Heart left ventricle (tissue), 16 donors: ENCODE data around the gene SKI. TPM values are rescaled to one million over a fixed set of nuclear protein-coding genes. Genes with fewer than 3 reads are reported as not detected.
"Not testable (repeated sequence)": the region's sequence is repeated elsewhere in the genome, so short reads cannot be mapped to it uniquely, and the experiment has no call there.

Source experiments
- ATAC-seq, 4 donors: fragments of 200-7000 bp; cut with Tn5 transposase; one replicate each; pipeline ENCODE4 v1.9.1; 2020 to 2022; ENCODE audit warnings: moderate library complexity in 4 of 4, mild to moderate bottlenecking in 3 of 4, moderate number of reproducible peaks in 1 of 4
- DNase-seq, 5 donors: peaks; one replicate each; pipeline ENCODE4 v3.0.0-alpha.2; 2020
- H3K27ac ChIP-seq, 12 donors: fragments of 200-600 bp; sonication (generic) in 4 of 12; one replicate each; pipeline versions ENCODE4 v1.5.0 to v1.8.0; 2016 to 2022; ENCODE audit warnings: mild to moderate bottlenecking in 2 of 12
- H3K27me3 ChIP-seq, 9 donors: fragments of 200-600 bp; sonication (generic) in 2 of 9; one replicate each; pipeline versions ENCODE4 v1.5.1 to v1.8.0; 2016 to 2022; ENCODE audit warnings: mild to moderate bottlenecking in 3 of 9
- H3K36me3 ChIP-seq, 9 donors: fragments of 200-600 bp; sonication (generic) in 2 of 9; one replicate each; pipeline versions ENCODE4 v1.5.0 to v1.8.0; 2018 to 2022; ENCODE audit warnings: mild to moderate bottlenecking in 2 of 9
- H3K4me1 ChIP-seq, 12 donors: fragments of 200-600 bp; sonication (generic) in 4 of 12; one replicate each; pipeline versions ENCODE4 v1.5.0 to v1.8.0; 2016 to 2022; ENCODE audit warnings: mild to moderate bottlenecking in 3 of 12
- H3K4me3 ChIP-seq, 12 donors: fragments of 200-600 bp; sonication (generic) in 4 of 12; one replicate each; pipeline versions ENCODE4 v1.5.0 to v1.8.0; 2017 to 2022; ENCODE audit warnings: mild to moderate bottlenecking in 9 of 12, moderate library complexity in 4 of 12
- H3K9me3 ChIP-seq, 12 donors: fragments of 200-600 bp; sonication (generic) in 4 of 12; one replicate each; pipeline versions ENCODE4 v1.5.0 to v1.8.0; 2016 to 2022; ENCODE audit warnings: mild to moderate bottlenecking in 1 of 12
- POLR2A ChIP-seq, 2 donors: fragments of 450-650 bp; IDR thresholded peaks; one replicate each; pipeline ENCODE4 v1.6.1; 2017; ENCODE audit warnings: antibody characterized with exemption in 2 of 2, mild to moderate bottlenecking in 2 of 2, moderate library complexity in 2 of 2
- WGBS, 4 donors: extraction: QIAGEN DNeasy Blood & Tissue Kit in 2 of 4; methylation state at CpG; one replicate each; pipeline versions ENCODE4 v1.1.5 to v1.1.7; 2013 to 2018; 5-methylcytosine and 5-hydroxymethylcytosine counted together
- intact Hi-C, 10 donors: fragments of 100-400 bp; cut with DNase I; formaldehyde crosslinking; loops; one replicate each; pipeline versions ENCODE4 v1.11.1 to v1.14.2; 2022
- polyA plus RNA-seq, 2 donors: library from polyadenylated mRNA; stranded (reverse); fragments of 200-250 nt; gene quantifications; one replicate each; pipeline ENCODE4 v1.2.3, GENCODE V29; 2013
- total RNA-seq, 9 donors: library from RNA; depleted of rRNA in 2 of 9; stranded (reverse); fragments of >200 nt in 2 of 9; fragmentation: NEBNext Ultra II Directional in 3 of 9; extraction: Animal tissue kit (Norgen Biotek cat#: 25700) in 3 of 9; gene quantifications; one replicate each; pipeline versions ENCODE4 v1.1.0 to v1.2.4, GENCODE V29; 2016 to 2023
- TF ChIP-seq, protein P1 (sequence below), 12 donors: fragments of 200-600 bp; sonication (generic) in 4 of 12; IDR thresholded peaks; one replicate each; pipeline versions ENCODE4 v1.5.0 to v1.8.0; 2018 to 2022; ENCODE audit warnings: antibody characterized with exemption in 12 of 12, mild to moderate bottlenecking in 5 of 12
- donor health status: ischemic (EF 13 %, LVEDD 7.1; RV severe dilation, severe dysfunction).
- donor health status: healthy with polysubstance abuse.
- donor health status: DM: no; HTN: yes; CAD: no.
- donor health status: DM: no; HTN: no; CAD: no.
- donor health status: ischemic (EF 25% LVEDD 6.9; RV normal size, moderate dysfunction).
- donor health status: ischemic (EF 25% LVEDD 5.7; RV mildly dilated, moderate dysfunction).
- donor health status: healthy.
- donor health status: DM: yes; HTN: yes; CAD: no.
- donor health status: ischemic (EF 35%, LVEDD 5.7; RV mildly dilated, moderate dysfunction).
- donor health status: nonischemic (EF 11% LVEDD 7.7; RV severe dilation, severe dysfunction).
- donor health status: DM: yes; HTN: yes; CAD: no.
- donor health status: PGD.
- donor health status: ischemic (EF 29% LVEDD 5.4; RV normal size, mild dysfunction).
- donor health status: nonischemic (EF 23%, LVEDD 6.1; RV moderate dilation, normal function).

Gene SKI
- total and polyA plus RNA-seq, 11 donors = 16.9 to 52.7 (median 38.9) TPM

GRCh38 chr1:2323451-2323974, 95.4 kb downstream of the SKI start:
- TF ChIP-seq POLR2A (IDR thresholded peaks at IDR 0.05) = no peak
- TF ChIP-seq, protein P1, sequence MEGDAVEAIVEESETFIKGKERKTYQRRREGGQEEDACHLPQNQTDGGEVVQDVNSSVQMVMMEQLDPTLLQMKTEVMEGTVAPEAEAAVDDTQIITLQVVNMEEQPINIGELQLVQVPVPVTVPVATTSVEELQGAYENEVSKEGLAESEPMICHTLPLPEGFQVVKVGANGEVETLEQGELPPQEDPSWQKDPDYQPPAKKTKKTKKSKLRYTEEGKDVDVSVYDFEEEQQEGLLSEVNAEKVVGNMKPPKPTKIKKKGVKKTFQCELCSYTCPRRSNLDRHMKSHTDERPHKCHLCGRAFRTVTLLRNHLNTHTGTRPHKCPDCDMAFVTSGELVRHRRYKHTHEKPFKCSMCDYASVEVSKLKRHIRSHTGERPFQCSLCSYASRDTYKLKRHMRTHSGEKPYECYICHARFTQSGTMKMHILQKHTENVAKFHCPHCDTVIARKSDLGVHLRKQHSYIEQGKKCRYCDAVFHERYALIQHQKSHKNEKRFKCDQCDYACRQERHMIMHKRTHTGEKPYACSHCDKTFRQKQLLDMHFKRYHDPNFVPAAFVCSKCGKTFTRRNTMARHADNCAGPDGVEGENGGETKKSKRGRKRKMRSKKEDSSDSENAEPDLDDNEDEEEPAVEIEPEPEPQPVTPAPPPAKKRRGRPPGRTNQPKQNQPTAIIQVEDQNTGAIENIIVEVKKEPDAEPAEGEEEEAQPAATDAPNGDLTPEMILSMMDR (IDR thresholded peaks at IDR 0.05) = no peak

DNA sequence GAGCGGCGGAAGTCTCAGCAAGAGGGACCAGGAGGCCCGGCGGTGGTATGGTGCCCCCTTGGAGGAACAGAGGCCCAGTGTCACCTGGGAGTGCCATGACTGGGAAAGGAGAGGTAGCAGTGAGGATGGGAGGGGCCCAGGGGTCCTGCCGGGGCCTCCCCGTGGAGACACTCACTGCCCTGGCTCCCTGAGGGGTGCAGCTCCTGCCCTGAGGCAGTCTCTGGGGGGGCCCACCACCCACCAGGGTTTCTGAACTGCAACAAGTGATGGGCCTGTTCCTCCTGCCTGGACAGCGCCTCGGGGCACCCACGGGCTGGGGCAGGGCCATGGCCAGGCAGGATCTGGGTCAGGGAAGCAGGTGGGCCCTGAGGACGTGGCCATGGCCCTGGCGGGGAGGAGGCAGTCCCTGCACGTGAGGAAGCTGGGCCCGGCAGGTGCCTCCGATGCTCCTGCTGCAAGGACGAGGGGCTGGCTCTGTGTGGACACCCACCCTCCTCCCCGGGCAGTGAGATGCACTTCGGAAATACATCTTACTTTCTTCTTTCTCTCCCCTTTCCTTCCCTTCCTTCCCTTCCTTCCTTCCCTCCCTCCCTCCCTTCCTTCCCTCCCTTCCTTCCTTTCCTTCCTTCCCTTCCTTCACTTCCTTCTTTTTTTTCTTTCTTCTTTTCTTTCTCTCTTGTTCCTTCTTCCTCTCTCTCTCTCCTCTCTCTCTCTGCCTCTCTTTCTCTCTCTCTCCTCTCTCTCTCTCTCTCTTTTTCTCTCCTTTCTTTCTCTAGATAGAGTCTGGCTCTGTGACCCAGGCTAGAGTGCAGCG, 96.6 kb downstream of the SKI start:
- Histone ChIP-seq H3K27me3 (peaks cover 0 to 8% (median 0%) of the 10 kb centered on the region in 9 donors), H3K9me3 (no peaks in the 10 kb centered on the region), H3K27ac (no peak overlapping the region), H3K4me3 (no peak overlapping the region), H3K4me1 (peaks cover 0 to 39% (median 23%) of the 10 kb centered on the region in 12 donors), H3K36me3 (no peaks in the 10 kb centered on the region)
- WGBS, 4 donors = 88 to 91% (median 90%) methylated on average over 16 to 18 of the region's 18 CpGs
- intact Hi-C loops = loop anchor here in 3 of 10 donors (5.0 kb wide), 2 partner anchors 53 to 58 kb away; no protein-coding TSS in a partner anchor
- ATAC-seq (no peak), DNase-seq (no peak)
- TF ChIP-seq, protein P1 (IDR thresholded peaks at IDR 0.05) = no peak
- no peak for TF ChIP-seq POLR2A (IDR thresholded peaks at IDR 0.05)

More at GRCh38 chr1:2323451-2323974, 95.4 kb downstream of the SKI start:
- WGBS, 4 donors = 88 to 93% (median 89%) methylated on average over 11 to 16 of the region's 16 CpGs
- H3K36me3 ChIP-seq = no peaks in the 10 kb centered on the region
- intact Hi-C loops = loop anchor here in 3 of 10 donors (5.0 kb wide), 2 partner anchors 54 to 59 kb away; no protein-coding TSS in a partner anchor
- peaks cover 0 to 51% (median 23%) of the 10 kb centered on the region in 12 donors for H3K4me1 ChIP-seq
- ATAC-seq (no peak), DNase-seq (no peak)
- peaks cover 0 to 8% (median 0%) of the 10 kb centered on the region in 9 donors for H3K27me3 ChIP-seq
- H3K27ac ChIP-seq = peak overlapping the region in 1 of 12 donors; percentile 78
- H3K9me3 ChIP-seq = no peaks in the 10 kb centered on the region
- H3K4me3 ChIP-seq = no peak overlapping the region

GRCh38 chr1:2326524-2326923, 98.4 kb downstream of the SKI start:
- H3K4me1 ChIP-seq = peaks cover 0 to 39% (median 25%) of the 10 kb centered on the region in 12 donors
- intact Hi-C loops = no loop called here

GRCh38 chr1:2327162-2327561, 99.0 kb downstream of the SKI start:
- intact Hi-C loops = not testable (repeated sequence)

More at GRCh38 chr1:2326524-2326923, 98.4 kb downstream of the SKI start:
- TF ChIP-seq, protein P1 (IDR thresholded peaks at IDR 0.05) = no peak
- TF ChIP-seq POLR2A (IDR thresholded peaks at IDR 0.05) = no peak
- Histone ChIP-seq H3K27me3 (peaks cover 0 to 6% (median 0%) of the 10 kb centered on the region in 9 donors), H3K36me3 (no peaks in the 10 kb centered on the region), H3K9me3 (no peaks in the 10 kb centered on the region), H3K27ac (no peak overlapping the region), H3K4me3 (no peak overlapping the region)
- ATAC-seq (no peak), DNase-seq (no peak)
- 80 to 92% (median 88%) methylated on average over 9 to 21 of the region's 21 CpGs for WGBS, 4 donors

More at GRCh38 chr1:2327162-2327561, 99.0 kb downstream of the SKI start:
- H3K4me3 ChIP-seq, ATAC-seq, H3K36me3 ChIP-seq, H3K27ac ChIP-seq, H3K27me3 ChIP-seq, DNase-seq, H3K9me3 ChIP-seq: not testable (repeated sequence)
- H3K4me1 ChIP-seq = peaks cover 0 to 34% (median 19%) of the 10 kb centered on the region in 12 donors
- 94 to 98% (median 95%) methylated on average over 2 of the region's 2 CpGs for WGBS, 4 donors
